Activated gamma-delta T cell treated with Interleukin-2 at 50 U/mL for 16 hours (primary cell): ENCODE data around the gene MRPL28.
"Not testable (repeated sequence)": the region's sequence is repeated elsewhere in the genome, so short reads cannot be mapped to it uniquely, and the experiment has no call there.

Source experiments
- DNase-seq: peaks from one replicate; pipeline ENCODE4 v3.0.0-alpha.2; 2020

MRPL28 gene

DNA sequence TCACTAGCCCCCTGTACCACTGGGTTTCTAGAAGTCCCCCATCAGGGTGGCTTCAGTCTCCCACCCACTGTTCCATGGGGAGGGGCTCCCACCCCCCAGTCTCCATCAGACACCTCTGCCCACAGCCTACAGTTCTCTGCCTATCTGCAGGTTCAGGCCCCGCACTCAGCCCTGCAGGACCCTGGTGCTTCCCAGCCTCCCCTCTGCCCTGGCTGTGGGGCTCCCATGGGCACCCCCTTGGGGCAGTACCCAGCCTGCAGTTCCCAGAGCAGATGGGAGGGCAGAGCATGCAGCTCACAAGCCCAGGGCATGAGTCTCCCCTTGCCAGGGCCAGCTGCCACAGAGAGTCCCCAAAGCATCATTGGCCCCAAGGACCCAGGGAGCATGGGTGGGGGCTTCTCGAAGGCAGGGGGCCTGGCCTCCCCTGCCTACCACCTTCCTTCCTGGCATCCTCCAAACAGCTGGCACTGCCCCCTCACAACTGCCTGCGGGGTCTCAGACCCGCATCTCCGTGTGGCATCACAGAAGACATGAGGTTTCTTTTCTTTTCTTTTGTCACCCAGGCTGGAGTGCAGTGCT, 2.8 kb upstream of the MRPL28 start:
- no peak for DNase-seq

DNA sequence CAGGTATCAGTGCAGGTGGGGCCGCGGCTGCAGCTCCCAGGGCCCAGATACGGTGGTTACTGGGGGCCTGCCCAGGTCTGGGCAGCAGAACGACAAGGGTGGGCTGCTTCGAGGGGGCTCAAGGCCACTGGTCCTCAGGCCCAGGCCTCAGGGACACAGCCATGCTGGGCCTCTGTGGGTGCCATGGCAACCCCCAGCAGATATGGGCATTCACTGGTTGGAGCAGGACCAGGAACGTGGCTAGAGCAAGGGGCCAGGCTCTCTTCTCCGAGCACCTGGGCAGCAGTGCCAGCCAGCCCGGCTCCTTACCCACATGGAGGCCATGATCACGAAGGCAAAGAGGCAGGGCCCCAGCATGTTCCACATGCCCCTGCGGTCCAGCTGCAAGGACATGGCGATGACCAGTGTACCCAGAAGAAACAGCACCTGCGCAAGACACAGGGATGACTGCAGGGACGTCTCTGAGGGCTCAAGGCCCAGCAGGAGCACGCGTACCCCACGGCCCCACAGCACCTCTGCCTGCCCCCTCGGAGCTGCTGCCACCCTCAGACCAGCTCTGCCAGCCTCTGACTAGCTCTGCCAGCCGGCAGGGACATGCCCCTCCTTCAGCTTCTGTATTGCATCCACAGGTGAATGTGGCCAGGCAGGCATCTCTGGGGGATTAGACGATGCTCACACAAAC, 2.1 kb upstream of the MRPL28 start:
- no peak for DNase-seq

DNA sequence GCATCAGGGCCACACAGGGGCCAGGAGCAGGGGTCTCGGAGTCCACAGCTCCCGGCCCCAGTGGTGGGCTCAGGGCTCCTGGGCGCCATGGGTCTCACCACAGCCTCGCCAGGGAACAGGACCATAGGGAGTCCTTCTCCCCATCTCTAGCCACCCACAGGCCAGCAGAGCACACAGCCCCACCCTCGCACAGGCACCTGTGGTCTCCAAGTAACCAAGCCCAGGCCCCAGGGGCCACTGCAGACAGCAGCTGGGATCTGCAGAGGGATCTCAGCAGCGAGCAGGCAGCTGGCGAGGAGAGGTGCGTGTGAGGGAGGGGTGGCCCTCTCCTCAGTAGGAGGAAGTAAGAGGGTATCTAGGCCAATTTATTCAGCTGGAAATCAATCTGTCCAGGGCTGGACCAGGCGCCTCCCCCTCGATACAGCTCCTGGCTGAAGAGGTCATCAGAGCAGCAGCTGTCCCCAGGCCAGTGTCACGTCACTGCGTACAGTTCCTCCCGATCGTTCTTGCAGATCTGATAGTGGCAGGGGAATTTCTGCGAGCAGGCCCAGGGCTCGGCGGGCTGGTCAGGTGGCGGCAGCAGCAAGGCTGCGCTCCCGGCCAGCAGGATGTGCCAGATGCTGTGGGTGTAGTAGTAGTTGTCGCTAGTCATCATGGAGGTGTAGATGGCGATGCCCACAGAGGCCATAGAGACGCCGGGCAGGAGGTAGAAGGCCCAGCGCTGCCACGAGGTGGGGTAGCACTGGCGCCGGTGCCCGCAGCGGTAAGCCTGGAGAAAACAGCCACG, 1.4 kb upstream of the MRPL28 start:
- DNase-seq, result no peak

DNA sequence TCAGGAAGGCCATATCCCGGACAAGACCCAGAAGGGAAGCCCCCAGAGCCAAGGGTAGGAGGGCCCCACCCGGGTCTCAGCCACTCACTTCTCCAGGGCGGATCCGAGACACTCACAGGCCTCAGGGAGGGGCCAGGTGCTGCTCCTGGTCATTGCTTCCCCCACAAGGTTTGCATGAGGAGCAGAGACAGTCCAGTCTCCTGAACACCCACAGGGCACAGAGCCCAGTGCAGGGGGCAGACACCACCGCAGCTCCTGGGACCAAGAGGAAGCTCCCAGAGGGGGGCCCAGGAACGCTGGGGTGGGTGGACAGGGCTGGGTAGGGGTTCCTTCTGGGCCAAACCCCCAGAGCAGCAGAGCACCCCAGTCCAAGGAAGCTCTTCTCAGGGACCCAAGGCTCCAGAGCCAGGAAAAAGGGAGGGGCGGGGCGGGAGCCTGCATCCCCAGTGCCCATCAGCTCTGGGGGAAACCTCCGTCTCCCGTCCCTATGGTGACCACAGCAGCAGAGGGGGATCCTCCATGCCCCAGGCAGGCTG, 709 bp upstream of the MRPL28 start:
- no peak for DNase-seq

DNA sequence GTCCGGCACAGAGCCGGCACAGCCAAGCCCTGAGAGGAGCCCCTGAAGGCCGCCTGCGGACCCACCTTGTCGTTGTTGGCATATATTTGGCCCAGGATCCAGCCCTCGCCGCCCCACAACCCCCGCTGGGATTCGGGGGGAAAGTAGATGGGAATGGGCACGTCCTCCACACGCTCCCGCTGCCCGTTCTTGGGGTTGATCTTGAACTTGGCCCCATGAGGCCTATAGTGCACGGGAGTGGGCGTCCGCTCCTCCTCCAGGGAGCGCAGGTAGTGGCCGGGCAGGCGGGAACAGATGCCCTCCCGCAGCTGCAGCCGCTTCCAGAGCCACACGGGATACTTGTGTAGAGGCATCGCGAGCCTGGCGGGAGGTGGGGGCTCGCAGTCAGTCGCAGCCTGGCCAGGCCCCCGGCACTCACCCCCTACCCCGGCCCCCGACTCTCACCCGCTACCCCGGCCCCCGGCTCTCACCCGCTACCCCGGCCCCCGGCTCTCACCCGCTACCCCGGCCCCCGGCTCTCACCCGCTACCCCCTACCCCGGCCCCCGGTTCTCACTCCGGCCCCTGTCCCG, 387 bp downstream of the MRPL28 start:
- DNase-seq, result no peak

GRCh38 chr16:369275-369865, 968 bp downstream of the MRPL28 start:
- no peak for DNase-seq

DNA sequence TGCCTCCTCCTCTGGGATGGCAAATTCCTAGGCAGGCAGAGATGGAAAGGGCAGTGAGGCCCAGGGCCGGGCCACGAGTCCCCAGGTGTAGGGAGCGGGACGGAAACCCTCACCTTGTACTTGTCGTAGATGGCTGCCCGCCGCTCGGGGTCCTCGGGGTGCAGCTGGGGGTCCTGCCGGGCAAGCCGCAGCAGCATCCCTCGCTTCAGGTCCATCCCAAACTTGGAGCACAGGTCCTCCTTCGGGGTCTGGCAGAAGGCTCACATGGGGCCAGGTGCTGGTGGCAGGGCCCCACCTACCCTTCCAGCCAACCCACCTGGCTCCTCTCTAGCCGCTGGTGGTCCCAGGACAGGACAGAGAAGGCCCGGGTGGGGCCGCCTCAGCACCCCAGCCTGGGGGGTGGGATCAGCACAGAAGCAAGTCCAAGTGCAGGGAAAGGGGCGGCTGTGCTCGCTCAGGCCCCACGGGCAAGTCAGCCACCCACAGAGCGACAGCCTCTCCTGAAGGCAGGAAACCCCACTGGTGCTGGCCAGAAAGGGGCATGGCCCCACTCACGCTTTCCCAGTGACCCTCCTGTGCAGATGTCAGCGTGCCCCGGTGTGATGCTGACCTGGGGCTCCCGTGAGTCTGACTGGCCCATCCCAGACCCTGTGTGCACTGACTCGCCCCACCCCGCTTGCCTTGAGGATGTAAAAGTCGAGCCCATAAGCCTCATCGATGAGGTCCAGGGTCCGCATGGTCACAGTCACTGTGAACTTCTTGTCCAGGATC, 1.8 kb downstream of the MRPL28 start:
- no peak for DNase-seq

- no peak for DNase-seq
These were observed 2.9 kb downstream of the MRPL28 start for GRCh38 chr16:367333-367903.

DNA sequence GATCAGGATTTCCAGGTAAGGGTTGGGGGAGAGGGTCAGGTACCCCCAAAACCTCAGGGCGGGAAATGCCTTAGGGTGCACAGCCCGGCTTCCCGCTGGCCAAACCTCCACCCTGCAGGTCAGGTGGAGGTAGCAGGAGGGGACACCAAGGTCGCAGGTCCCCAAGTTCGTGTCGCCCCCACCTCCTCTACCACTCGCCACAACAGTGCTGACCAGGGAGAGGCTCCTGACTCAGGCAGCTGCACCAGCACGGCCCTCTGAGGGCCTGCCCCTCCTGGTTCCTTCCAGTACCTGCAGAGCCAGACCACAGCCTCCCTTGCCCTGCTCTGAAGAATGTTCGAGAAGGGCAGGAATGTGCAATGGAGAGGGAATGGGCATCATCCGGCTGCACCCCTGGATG, 3.9 kb downstream of the MRPL28 start:
- no peak for DNase-seq

- DNase-seq, result no peak
These were observed 5.5 kb downstream of the MRPL28 start for GRCh38 chr16:364595-365491.

DNA sequence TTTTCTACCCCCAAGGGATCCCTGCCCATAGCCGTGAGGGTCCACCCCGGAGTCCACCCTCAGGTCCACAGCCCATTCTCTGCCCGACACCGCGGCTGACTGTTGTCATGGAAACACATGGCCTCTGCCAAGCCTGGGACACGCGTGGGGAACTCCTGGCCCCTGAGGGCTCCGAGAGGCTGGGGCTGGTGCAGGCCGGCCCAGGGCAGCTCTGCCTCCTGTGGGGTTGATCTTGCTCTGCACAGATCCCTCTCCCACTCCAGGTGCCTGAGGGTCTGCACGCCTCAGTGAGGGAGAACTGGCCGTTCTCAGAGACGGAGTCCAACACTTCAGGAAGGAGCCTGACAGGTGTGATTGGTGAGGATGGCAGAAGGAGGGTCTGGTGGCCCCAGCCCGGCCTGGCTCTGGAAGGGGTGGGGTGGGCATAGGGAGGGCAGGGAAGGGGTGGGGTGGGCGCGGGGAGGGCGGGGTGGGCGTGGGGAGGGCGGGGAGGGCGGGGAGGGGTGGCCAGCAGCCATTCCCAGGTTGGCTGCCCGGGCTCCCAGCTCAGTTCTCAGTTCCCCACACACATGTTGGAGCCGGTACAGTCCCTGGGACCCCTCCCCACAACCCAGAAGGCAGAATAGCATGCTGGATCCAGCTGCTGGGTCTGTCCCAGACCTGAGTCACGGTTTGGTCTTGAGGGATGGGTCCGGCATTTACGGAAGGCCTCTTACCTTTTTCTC, 6.4 kb downstream of the MRPL28 start:
- no peak for DNase-seq

DNA sequence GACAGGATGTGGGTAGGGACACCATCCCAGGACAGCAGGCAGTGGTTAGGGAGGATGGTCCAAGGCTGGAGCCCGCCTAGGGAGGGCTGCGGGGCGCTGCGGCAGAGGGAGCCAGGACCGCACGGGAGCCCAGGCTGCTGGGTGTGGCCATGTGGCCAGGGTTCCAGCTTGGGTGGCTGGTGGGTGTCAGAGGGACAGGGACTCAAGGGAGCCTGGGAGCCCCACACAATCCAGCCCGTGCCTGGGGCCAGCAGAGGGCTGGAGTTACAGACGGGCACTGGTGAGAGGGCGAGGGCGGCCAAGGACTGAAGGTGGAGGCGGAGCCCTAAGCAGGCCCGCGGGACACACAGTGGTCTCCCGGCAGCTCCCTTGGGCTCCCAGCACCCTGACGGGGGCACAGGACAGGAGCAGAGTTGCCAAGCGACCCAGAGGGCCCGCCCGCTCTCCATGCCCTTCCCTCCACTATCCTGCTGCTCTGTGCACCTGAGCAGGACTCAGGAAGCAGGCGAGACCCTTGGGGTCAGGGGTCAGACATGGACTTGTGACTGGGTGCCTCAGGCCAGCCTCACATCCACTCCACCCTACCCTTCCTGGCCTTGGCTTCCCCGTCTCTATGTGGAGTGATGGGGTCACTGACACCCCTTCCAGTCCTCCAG, 7.1 kb downstream of the MRPL28 start:
- DNase-seq, result no peak

- DNase-seq, result not testable (repeated sequence)
These were observed 7.7 kb downstream of the MRPL28 start for GRCh38 chr16:362702-362999.

DNA sequence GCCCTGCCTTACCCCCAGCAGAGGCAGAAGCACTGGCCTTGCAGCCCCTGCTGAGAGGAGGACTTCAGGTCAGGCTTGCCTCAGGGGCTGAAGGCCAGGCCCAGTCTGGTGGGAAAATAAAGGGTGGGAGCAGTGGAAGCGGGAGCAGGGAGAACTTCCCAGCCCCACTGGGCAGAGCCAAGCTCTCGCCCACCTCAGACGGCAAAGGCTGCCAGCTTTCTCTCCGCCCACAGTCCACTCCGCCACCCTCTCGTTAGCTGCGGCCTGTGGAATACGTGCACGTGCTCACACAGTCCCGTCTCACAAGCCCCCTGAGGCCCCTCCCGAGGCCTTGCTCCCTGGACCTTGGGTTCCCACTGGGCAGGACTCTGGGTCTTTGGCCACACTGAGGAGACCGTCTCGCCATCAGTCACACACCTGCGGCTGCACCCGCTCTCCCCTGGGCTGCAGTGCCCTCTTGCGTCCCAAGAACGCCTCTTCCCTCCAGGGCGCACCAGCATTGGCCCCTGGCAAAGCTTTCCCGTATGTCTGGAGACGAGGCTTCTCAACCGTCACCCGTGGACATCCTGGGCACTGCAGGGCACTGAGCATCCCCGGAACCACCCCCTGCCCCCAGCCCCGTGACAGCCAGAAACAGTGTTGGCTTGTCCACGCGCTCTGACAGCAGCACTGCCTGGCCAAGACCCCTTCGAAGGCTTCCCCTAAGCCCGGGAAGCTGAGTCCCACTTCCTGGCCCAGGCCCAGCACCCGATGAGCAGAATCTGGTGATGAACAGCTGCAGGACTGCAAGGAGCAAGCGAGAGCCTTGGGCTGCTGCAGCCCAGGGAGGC, 8.3 kb downstream of the MRPL28 start:
- DNase-seq, result peak; percentile 72

- no peak for DNase-seq
These were observed 8.9 kb downstream of the MRPL28 start for GRCh38 chr16:361341-361871.

DNA sequence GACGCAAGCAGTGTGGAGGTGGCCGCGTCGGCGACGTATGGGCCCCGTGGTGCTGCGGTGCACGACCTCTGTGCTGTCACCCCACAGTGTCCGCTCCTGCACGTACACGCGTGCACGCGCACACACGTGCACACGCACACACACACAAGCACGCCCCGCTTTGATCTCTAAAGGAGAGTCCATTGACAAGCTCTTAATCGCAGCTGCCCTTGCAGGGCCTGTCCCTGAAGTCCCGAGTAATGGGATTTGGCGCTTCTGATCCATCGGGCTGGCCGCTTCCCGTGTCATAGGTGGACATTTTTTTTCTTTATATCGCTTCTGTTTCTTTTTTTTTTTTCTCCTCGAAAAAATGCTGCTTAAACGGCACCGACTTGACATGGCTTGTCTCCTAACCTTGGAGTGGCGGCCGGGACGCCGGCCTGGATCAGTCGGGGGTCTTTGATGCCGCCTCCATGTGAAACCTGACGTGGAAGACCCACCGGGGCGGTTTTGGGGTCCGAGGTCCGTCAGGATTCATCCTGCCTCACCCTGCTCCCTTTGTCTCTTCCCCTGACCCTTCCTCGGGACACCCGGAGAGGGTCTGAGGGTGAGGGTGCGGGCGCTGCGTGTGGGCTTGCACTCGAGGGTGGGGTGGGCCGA, 9.5 kb downstream of the MRPL28 start:
- DNase-seq, result no peak

- DNase-seq, result no peak
These were observed 10.3 kb downstream of the MRPL28 start for GRCh38 chr16:359871-360697.
